ENCODE results near the gene SLC9A7. TPM values are rescaled to one million over a fixed set of nuclear protein-coding genes. Genes with fewer than 3 reads are reported as not detected.

Gene SLC9A7
- total RNA-seq, 1 donor from 2014 or later, result 5.0 TPM

- Mint-ChIP-seq H3K27ac (ENCODE audit: unreplicated experiment) (no peak within 1 kb of the TSS), H3K4me3 (ENCODE audit: unreplicated experiment) (peak within 1 kb of the TSS; percentile 78), H3K36me3 (ENCODE audit: unreplicated experiment) (no peaks in the 10 kb centered on the region), H3K4me1 (ENCODE audit: low read depth, unreplicated experiment) (no peaks in the 10 kb centered on the region), H3K9me3 (ENCODE audit: unreplicated experiment) (peaks cover 9% of the 10 kb centered on the region), H3K27me3 (ENCODE audit: unreplicated experiment) (peaks cover 1% of the 10 kb centered on the region)
- DNase-seq, result peak; percentile 69
- TF ChIP-seq CTCF (IDR thresholded peaks at IDR 0.05; ENCODE audit: partially characterized antibody, unreplicated experiment), result no peak
Measured at GRCh38 chrX:46573331-46573891, 185.5 kb downstream of the SLC9A7 start, which contains the start of gene CHST7. Gene CHST7, plus strand, starts transcription at chrX:46573765. Its CDS starts 167 bp downstream, at chrX:46573932.

DNA sequence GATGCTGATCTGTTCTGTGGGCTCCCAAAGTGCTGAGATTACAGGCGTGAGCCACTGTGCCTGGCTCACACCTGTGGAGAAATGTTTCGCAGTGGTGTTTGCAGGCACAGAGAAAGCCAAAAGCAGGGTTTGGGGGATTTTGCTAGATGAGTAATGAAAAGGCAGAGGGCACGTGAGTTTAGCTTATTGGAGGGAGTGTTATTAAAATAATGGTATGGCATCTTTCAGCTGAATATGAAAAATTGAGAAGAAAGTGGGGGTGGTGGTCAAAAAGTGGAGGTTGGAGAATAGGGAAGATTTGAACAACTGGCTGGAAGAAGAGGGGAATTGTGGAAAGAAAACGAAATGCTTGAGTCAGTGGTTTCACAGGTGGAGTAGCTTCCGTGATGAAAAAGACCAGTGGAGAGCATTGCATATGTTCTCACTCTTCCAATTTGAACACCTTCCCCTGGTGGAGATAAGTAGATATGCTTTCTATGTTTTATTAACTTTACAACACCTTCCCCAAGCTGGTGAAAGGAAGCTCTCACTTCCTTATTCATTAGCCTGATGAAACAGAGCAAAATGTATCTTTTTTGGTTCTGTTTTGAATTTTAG, 186.5 kb downstream of the SLC9A7 start:
- Mint-ChIP-seq H3K4me1 (ENCODE audit: low read depth, unreplicated experiment) (no peaks in the 10 kb centered on the region), H3K27ac (ENCODE audit: unreplicated experiment) (no peak overlapping the region), H3K9me3 (ENCODE audit: unreplicated experiment) (peaks cover 9% of the 10 kb centered on the region), H3K4me3 (ENCODE audit: unreplicated experiment) (no peak overlapping the region), H3K27me3 (ENCODE audit: unreplicated experiment) (peaks cover 3% of the 10 kb centered on the region), H3K36me3 (ENCODE audit: unreplicated experiment) (no peaks in the 10 kb centered on the region)
- no peak for DNase-seq
- TF ChIP-seq CTCF (IDR thresholded peaks at IDR 0.05; ENCODE audit: partially characterized antibody, unreplicated experiment), result no peak

GRCh38 chrX:46571423-46572339, 187.2 kb downstream of the SLC9A7 start:
- H3K9me3 Mint-ChIP-seq (ENCODE audit: unreplicated experiment), result peaks cover 9% of the 10 kb centered on the region
- no peak for TF ChIP-seq CTCF (IDR thresholded peaks at IDR 0.05; ENCODE audit: partially characterized antibody, unreplicated experiment)
- no peaks in the 10 kb centered on the region for H3K36me3 Mint-ChIP-seq (ENCODE audit: unreplicated experiment)
- DNase-seq, result no peak
- H3K4me1 Mint-ChIP-seq (ENCODE audit: low read depth, unreplicated experiment), result no peaks in the 10 kb centered on the region
- no peak overlapping the region for H3K27ac Mint-ChIP-seq (ENCODE audit: unreplicated experiment)
- peaks cover 3% of the 10 kb centered on the region for H3K27me3 Mint-ChIP-seq (ENCODE audit: unreplicated experiment)
- no peak overlapping the region for H3K4me3 Mint-ChIP-seq (ENCODE audit: unreplicated experiment)

DNA sequence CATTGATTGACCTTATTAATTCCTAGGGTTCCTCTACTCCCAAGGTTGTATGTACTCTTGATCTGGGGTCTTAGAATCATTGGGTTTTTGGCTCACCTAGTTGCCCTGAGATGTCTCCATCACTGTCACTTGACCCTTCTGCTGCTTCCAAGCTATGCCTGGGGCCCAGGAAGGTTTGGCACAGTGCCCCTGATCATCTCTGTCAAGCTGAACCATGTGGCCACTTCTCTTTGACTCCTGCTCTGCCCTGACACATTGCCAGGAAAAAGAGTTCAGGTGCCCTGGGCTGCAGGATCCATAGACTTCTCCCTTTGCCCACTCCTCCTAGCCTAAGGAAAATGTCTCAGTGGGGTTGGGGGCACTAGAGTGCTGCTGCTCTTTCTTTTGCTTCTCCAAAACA, 189.3 kb downstream of the SLC9A7 start:
- Mint-ChIP-seq H3K36me3 (ENCODE audit: unreplicated experiment) (no peaks in the 10 kb centered on the region), H3K9me3 (ENCODE audit: unreplicated experiment) (peaks cover 2% of the 10 kb centered on the region)

More for the DNA sequence above, 189.3 kb downstream of the SLC9A7 start:
- Mint-ChIP-seq H3K27me3 (ENCODE audit: unreplicated experiment) (peaks cover 3% of the 10 kb centered on the region), H3K27ac (ENCODE audit: unreplicated experiment) (no peak overlapping the region), H3K4me3 (ENCODE audit: unreplicated experiment) (no peak overlapping the region), H3K4me1 (ENCODE audit: low read depth, unreplicated experiment) (no peaks in the 10 kb centered on the region)
- no peak for TF ChIP-seq CTCF (IDR thresholded peaks at IDR 0.05; ENCODE audit: partially characterized antibody, unreplicated experiment)
- DNase-seq, result no peak
